Measurements from ENCODE around the gene NPSR1.

DNA sequence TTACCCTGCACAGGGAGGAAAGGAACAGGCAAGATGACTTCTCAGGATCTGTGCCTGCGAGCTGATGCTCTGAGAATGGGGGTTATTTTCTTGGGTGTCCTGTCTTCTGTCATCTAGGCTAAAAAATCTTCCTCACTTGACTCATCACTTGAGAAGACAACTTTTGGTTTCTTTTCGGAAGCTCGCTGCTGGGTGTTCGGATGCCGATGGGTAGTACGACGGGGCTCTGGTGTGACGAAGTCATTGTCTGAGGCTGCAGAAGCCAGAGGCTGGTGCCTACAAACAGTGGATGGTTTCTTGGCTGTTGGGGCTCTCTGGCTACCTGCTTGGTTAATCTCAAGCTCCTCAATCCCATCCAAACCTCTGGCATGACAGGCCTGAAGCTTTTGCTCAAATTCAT is 92.2 kb downstream of the NPSR1 start:
- TF ChIP-seq, protein P1, sequence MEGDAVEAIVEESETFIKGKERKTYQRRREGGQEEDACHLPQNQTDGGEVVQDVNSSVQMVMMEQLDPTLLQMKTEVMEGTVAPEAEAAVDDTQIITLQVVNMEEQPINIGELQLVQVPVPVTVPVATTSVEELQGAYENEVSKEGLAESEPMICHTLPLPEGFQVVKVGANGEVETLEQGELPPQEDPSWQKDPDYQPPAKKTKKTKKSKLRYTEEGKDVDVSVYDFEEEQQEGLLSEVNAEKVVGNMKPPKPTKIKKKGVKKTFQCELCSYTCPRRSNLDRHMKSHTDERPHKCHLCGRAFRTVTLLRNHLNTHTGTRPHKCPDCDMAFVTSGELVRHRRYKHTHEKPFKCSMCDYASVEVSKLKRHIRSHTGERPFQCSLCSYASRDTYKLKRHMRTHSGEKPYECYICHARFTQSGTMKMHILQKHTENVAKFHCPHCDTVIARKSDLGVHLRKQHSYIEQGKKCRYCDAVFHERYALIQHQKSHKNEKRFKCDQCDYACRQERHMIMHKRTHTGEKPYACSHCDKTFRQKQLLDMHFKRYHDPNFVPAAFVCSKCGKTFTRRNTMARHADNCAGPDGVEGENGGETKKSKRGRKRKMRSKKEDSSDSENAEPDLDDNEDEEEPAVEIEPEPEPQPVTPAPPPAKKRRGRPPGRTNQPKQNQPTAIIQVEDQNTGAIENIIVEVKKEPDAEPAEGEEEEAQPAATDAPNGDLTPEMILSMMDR (IDR thresholded peaks at IDR 0.05), result no peak
- no peak for TF ChIP-seq MXI1 (IDR thresholded peaks at IDR 0.05; ENCODE audit: low read depth, low read length)
- TF ChIP-seq CHD2 (IDR thresholded peaks at IDR 0.05; ENCODE audit: low read length, partially characterized antibody), result no peak
- TF ChIP-seq GABPA (IDR thresholded peaks at IDR 0.05; ENCODE audit: low read depth), result no peak
- TF ChIP-seq, protein P2, sequence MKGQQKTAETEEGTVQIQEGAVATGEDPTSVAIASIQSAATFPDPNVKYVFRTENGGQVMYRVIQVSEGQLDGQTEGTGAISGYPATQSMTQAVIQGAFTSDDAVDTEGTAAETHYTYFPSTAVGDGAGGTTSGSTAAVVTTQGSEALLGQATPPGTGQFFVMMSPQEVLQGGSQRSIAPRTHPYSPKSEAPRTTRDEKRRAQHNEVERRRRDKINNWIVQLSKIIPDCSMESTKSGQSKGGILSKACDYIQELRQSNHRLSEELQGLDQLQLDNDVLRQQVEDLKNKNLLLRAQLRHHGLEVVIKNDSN (IDR thresholded peaks at IDR 0.05; ENCODE audit: borderline replicate concordance, low read depth), result no peak
- TF ChIP-seq, protein P3, sequence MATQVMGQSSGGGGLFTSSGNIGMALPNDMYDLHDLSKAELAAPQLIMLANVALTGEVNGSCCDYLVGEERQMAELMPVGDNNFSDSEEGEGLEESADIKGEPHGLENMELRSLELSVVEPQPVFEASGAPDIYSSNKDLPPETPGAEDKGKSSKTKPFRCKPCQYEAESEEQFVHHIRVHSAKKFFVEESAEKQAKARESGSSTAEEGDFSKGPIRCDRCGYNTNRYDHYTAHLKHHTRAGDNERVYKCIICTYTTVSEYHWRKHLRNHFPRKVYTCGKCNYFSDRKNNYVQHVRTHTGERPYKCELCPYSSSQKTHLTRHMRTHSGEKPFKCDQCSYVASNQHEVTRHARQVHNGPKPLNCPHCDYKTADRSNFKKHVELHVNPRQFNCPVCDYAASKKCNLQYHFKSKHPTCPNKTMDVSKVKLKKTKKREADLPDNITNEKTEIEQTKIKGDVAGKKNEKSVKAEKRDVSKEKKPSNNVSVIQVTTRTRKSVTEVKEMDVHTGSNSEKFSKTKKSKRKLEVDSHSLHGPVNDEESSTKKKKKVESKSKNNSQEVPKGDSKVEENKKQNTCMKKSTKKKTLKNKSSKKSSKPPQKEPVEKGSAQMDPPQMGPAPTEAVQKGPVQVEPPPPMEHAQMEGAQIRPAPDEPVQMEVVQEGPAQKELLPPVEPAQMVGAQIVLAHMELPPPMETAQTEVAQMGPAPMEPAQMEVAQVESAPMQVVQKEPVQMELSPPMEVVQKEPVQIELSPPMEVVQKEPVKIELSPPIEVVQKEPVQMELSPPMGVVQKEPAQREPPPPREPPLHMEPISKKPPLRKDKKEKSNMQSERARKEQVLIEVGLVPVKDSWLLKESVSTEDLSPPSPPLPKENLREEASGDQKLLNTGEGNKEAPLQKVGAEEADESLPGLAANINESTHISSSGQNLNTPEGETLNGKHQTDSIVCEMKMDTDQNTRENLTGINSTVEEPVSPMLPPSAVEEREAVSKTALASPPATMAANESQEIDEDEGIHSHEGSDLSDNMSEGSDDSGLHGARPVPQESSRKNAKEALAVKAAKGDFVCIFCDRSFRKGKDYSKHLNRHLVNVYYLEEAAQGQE (IDR thresholded peaks at IDR 0.05; ENCODE audit: low read depth, low read length), result no peak
- TF ChIP-seq, protein P4, sequence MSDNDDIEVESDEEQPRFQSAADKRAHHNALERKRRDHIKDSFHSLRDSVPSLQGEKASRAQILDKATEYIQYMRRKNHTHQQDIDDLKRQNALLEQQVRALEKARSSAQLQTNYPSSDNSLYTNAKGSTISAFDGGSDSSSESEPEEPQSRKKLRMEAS (IDR thresholded peaks at IDR 0.05; ENCODE audit: low read depth), result no peak
- TF ChIP-seq TAF1 (IDR thresholded peaks at IDR 0.05; ENCODE audit: borderline replicate concordance, low read depth, low read length), result no peak
- no peak for TF ChIP-seq POLR2AphosphoS5 (IDR thresholded peaks at IDR 0.05; ENCODE audit: low read depth, low read length)
- TF ChIP-seq SIN3A (IDR thresholded peaks at IDR 0.05; ENCODE audit: borderline replicate concordance, low read depth, low read length), result no peak

Measured in SK-N-SH (cell line).